Breast epithelium (tissue), 3 donors: ENCODE data around the gene MYH7.

Experiments
- CTCF ChIP-seq, 3 donors: fragments of 450-650 bp; IDR thresholded peaks; one replicate each; pipeline ENCODE4 v1.5.1; 2016 to 2017; ENCODE audit warnings: antibody characterized with exemption in 3 of 3, mild to moderate bottlenecking in 3 of 3, moderate library complexity in 3 of 3
- POLR2AphosphoS5 ChIP-seq, 3 donors: sonication (generic); formaldehyde crosslinking; IDR thresholded peaks; one replicate each; pipeline ENCODE4 v1.6.1; 2017; ENCODE audit warnings: antibody characterized with exemption in 3 of 3

GRCh38 chr14:23431486-23431885, 4.0 kb downstream of the MYH7 start:
- TF ChIP-seq POLR2AphosphoS5 (IDR thresholded peaks at IDR 0.05) (no peak), CTCF (IDR thresholded peaks at IDR 0.05) (no peak)
